ENCODE results near the gene DLX5. TPM values are rescaled to one million over a fixed set of nuclear protein-coding genes. Genes with fewer than 3 reads are reported as not detected.

DLX5 gene
- total RNA-seq, 1 experiment from 2014 or later: not detected

DNA sequence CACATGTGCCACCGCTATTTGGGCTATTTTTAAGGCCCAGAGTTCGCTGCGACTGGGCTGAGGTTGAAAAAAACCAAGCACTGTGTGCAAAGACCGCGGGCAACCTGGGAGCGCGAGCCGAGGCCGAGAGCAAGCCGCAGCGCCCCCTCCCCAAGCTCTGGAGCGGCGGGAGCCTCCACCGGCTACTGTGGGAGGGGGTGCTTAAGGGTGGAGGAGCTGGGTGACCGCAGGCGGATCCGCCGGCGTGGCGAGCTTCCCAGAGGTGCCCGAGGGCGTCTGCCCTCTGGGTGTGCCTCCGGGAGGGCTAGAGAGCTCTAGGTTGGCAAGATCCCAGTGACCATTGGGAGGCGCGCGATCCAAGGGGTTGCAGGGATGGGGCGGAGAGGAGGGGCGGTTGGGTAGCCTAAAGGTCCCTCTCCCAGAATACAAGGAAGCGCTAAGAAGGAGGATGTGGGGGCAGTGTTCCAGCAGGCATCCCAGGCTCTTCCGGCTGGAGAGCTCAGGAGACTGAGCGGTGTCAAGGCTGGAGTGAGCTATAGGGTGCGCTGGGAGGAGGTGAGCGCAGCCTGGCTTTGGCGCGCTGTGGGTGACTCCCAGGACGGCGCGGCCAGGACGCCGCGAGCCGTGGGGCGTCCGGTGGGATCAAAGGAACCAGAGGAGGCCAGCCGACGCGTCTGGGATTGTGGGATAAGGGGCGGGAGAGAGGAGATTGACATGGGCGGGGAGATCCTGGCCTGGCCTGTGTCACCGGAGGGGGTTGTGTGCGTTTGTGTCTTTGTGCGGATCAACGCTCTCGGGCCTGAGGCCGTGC is 8.0 kb downstream of the DLX5 start:
- Histone ChIP-seq H3K4me1 (replicated peaks; ENCODE audit: insufficient read depth) (no peaks in the 10 kb centered on the region), H3K4me2 (0 out of 2 replicates have a peak overlapping the region, but pooled peaks have one; percentile 16), H2AFZ (no peak overlapping the region), H4K20me1 (ENCODE audit: insufficient read depth) (no peaks in the 10 kb centered on the region), H3K9me3 (ENCODE audit: insufficient read depth, low read depth) (no peaks in the 10 kb centered on the region), H3K9me2 (ENCODE audit: insufficient read depth) (no peaks in the 10 kb centered on the region), H3K27ac (no peak overlapping the region), H3F3A (ENCODE audit: insufficient read depth, low read depth) (no peaks in the 10 kb centered on the region), H3K36me3 (ENCODE audit: low read depth) (no peaks in the 10 kb centered on the region), H3K79me2 (ENCODE audit: low read depth) (no peaks in the 10 kb centered on the region), H3K27me3 (ENCODE audit: insufficient read depth, low read depth) (peaks cover 53% of the 10 kb centered on the region), H3K4me3 (no peak overlapping the region)
- intact Hi-C loops (cut with micrococcal nuclease; ENCODE audit: unreplicated experiment): no loop called here
- BruUV-seq (replicated peaks): no TSS peak
- POLR2A ChIA-PET (ENCODE audit: unreplicated experiment): no interaction called here
- CTCF ChIA-PET: no interaction called here
- no peak for DNase-seq
- no peak for TF ChIP-seq CTCF (conservative IDR thresholded peaks at IDR 0.05)
- no peak for TF ChIP-seq EZH2 (IDR thresholded peaks at IDR 0.05; ENCODE audit: low read depth)

GRCh38 chr7:97015756-97016380 is 8.8 kb downstream of the DLX5 start:
- H3K4me3 ChIP-seq: no peak overlapping the region
- H3K4me1 ChIP-seq (replicated peaks; ENCODE audit: insufficient read depth): no peaks in the 10 kb centered on the region
- no peak overlapping the region for H3K27ac ChIP-seq
- no peaks in the 10 kb centered on the region for H3K36me3 ChIP-seq (ENCODE audit: low read depth)
- no TSS peak for BruUV-seq (replicated peaks)
- no peaks in the 10 kb centered on the region for H3K9me2 ChIP-seq (ENCODE audit: insufficient read depth)
- 0 out of 2 replicates have a peak overlapping the region, but pooled peaks have one; percentile 16 for H3K4me2 ChIP-seq
- ChIA-PET CTCF (no interaction called here), POLR2A (ENCODE audit: unreplicated experiment) (no interaction called here)
- H2AFZ ChIP-seq: no peak overlapping the region
- intact Hi-C loops (cut with micrococcal nuclease; ENCODE audit: unreplicated experiment): no loop called here
- H3F3A ChIP-seq (ENCODE audit: insufficient read depth, low read depth): no peaks in the 10 kb centered on the region
- H3K27me3 ChIP-seq (ENCODE audit: insufficient read depth, low read depth): peaks cover 61% of the 10 kb centered on the region
- TF ChIP-seq CTCF (conservative IDR thresholded peaks at IDR 0.05): no peak
- no peaks in the 10 kb centered on the region for H3K9me3 ChIP-seq (ENCODE audit: insufficient read depth, low read depth)
- H4K20me1 ChIP-seq (ENCODE audit: insufficient read depth): no peaks in the 10 kb centered on the region
- DNase-seq: no peak
- no peaks in the 10 kb centered on the region for H3K79me2 ChIP-seq (ENCODE audit: low read depth)

- BruUV-seq (replicated peaks): no TSS peak
- ChIA-PET POLR2A (ENCODE audit: unreplicated experiment) (no interaction called here), CTCF (no interaction called here)
- Histone ChIP-seq H3K4me3 (no peak overlapping the region), H3K9me3 (ENCODE audit: insufficient read depth, low read depth) (no peaks in the 10 kb centered on the region), H2AFZ (no peak overlapping the region), H3K27me3 (ENCODE audit: insufficient read depth, low read depth) (peaks cover 66% of the 10 kb centered on the region), H3K27ac (no peak overlapping the region), H3F3A (ENCODE audit: insufficient read depth, low read depth) (no peaks in the 10 kb centered on the region), H3K9me2 (ENCODE audit: insufficient read depth) (no peaks in the 10 kb centered on the region), H3K36me3 (ENCODE audit: low read depth) (no peaks in the 10 kb centered on the region), H4K20me1 (ENCODE audit: insufficient read depth) (no peaks in the 10 kb centered on the region), H3K79me2 (ENCODE audit: low read depth) (no peaks in the 10 kb centered on the region), H3K4me2 (no peak overlapping the region), H3K4me1 (replicated peaks; ENCODE audit: insufficient read depth) (no peaks in the 10 kb centered on the region)
- TF ChIP-seq EZH2 (IDR thresholded peaks at IDR 0.05; ENCODE audit: low read depth) (no peak), CTCF (conservative IDR thresholded peaks at IDR 0.05) (no peak)
- no peak for DNase-seq
- intact Hi-C loops (cut with micrococcal nuclease; ENCODE audit: unreplicated experiment): no loop called here
Observed at GRCh38 chr7:97015279-97015678, 9.4 kb downstream of the DLX5 start.
